GM12878 (cell line): ENCODE measurements around the gene FXYD6. TPM values are rescaled to one million over a fixed set of nuclear protein-coding genes. Genes with fewer than 3 reads are reported as not detected.

Experiments used
- CBX5 ChIP-seq: sonication (generic); IDR thresholded peaks from 2 replicates; pipeline ENCODE4 v1.6.1; 2016; ENCODE audit warnings: low read depth, moderate library complexity, mild to moderate bottlenecking, inconsistent platforms
- CHD1 ChIP-seq: IDR thresholded peaks from 2 replicates; pipeline ENCODE4 v1.6.1; 2012; ENCODE audit warnings: low read depth, low read length, improper control_type of control experiment
- NKRF ChIP-seq: fragments of 450-650 bp; conservative IDR thresholded peaks from 2 replicates; pipeline ENCODE4 v1.6.1; 2017; ENCODE audit warnings: mild to moderate bottlenecking, moderate library complexity
- ZNF274 ChIP-seq: IDR thresholded peaks from one replicate; pipeline ENCODE4 v1.8.0; 2011; ENCODE audit not compliant: insufficient read length, insufficient read depth
- ZNF687 ChIP-seq: fragments of 450-650 bp; IDR thresholded peaks from 2 replicates; pipeline ENCODE4 v1.6.1; 2017; ENCODE audit warnings: mild to moderate bottlenecking, moderate library complexity
- polyA plus RNA-seq, 11 experiments: library from polyadenylated mRNA; depleted of rRNA in 4 of 11; unstranded in 6 of 11; stranded (reverse) in 5 of 11; fragments of >200 nt; fragmentation: Nextera tagmentation in 4 of 11; fragmentation: Illumina TruSeq in 1 of 11; extraction: Ambion mirVana in 4 of 11; extraction: Trizol in 1 of 11; gene quantifications; 1 replicate in 1 of 11; 2 replicates in 10 of 11; pipeline versions ENCODE4 v1.2.1 to v1.2.3, GENCODE V29; 2011 to 2016; ENCODE audit warnings: inconsistent platforms in 2 of 11, missing spikeins in 2 of 11, low read depth in 1 of 11
- total RNA-seq, 4 experiments: library from RNA; depleted of rRNA in 3 of 4; stranded (reverse); fragments of >200 nt in 3 of 4; fragmentation: Illumina TruSeq in 1 of 4; extraction: Trizol in 1 of 4; gene quantifications; 2 replicates each; pipeline versions ENCODE4 v1.2.1 to v1.2.3, GENCODE V29; 2013 to 2021

Gene FXYD6
- total and polyA plus RNA-seq, 10 of the 15 experiments (the other 5 are each of a cell fraction or from before 2014, with no cell fraction given), result 0.09 to 2.0 (median 0.23) TPM; not detected in 2

- no peak for TF ChIP-seq NKRF
- TF ChIP-seq CHD1, result no peak
- TF ChIP-seq ZNF274, result no peak
- TF ChIP-seq ZNF687, result no peak
- no peak for TF ChIP-seq CBX5
Observed at GRCh38 chr11:117840881-117841550, 35.4 kb downstream of the FXYD6 start (continued).
